OCI-LY1 (cell line): ENCODE results near the gene CD47.

Source experiments
- H2AFZ ChIP-seq: fragments of 200-600 bp; sonication (generic), shearing (Covaris generic); 2 replicates; pipeline ENCODE4 v1.6.0; 2014; ENCODE audit warnings: antibody characterized with exemption, mild to moderate bottlenecking, low read length
- H3F3A ChIP-seq: fragments of 200-600 bp; sonication (generic), shearing (Covaris generic); 2 replicates; pipeline ENCODE4 v1.6.0; 2014; ENCODE audit warnings: mild to moderate bottlenecking, antibody characterized with exemption, low read length, moderate library complexity; ENCODE audit not compliant: insufficient read depth
- H3K27ac ChIP-seq: fragments of 200-600 bp; sonication (generic); 2 replicates; pipeline ENCODE4 v1.5.1; 2014; ENCODE audit warnings: low read length, mixed run types, mild to moderate bottlenecking, low read depth; ENCODE audit not compliant: poor library complexity, severe bottlenecking
- H3K27me3 ChIP-seq: fragments of 200-600 bp; sonication (generic); 2 replicates; pipeline ENCODE4 v1.6.0; 2014; ENCODE audit warnings: antibody characterized with exemption, mild to moderate bottlenecking, low read length, moderate library complexity; ENCODE audit not compliant: insufficient read depth
- H3K36me3 ChIP-seq: fragments of 200-600 bp; sonication (generic); 2 replicates; pipeline ENCODE4 v1.6.1; 2014; ENCODE audit warnings: mild to moderate bottlenecking, antibody characterized with exemption, low read length, moderate library complexity, mixed read lengths; ENCODE audit not compliant: insufficient read depth
- H3K4me1 ChIP-seq: fragments of 200-600 bp; sonication (generic); 2 replicates; pipeline ENCODE4 v1.5.1; 2014; ENCODE audit warnings: mild to moderate bottlenecking, low read length, moderate library complexity; ENCODE audit not compliant: insufficient read depth, severe bottlenecking
- H3K4me2 ChIP-seq: fragments of 200-600 bp; sonication (generic), shearing (Covaris generic); 2 replicates; pipeline ENCODE4 v1.6.1; 2014; ENCODE audit warnings: low read length
- H3K4me3 ChIP-seq: fragments of 200-600 bp; sonication (generic); 2 replicates; pipeline ENCODE4 v1.5.1; 2014; ENCODE audit warnings: low read length, low read depth, mild to moderate bottlenecking, mixed read lengths; ENCODE audit not compliant: poor library complexity, severe bottlenecking
- H3K79me2 ChIP-seq: fragments of 200-600 bp; shearing (Covaris generic); 2 replicates; pipeline ENCODE4 v1.6.1; 2016; ENCODE audit warnings: mixed run types, low read length, mixed read lengths; ENCODE audit not compliant: insufficient read depth
- H3K9ac ChIP-seq: fragments of 200-600 bp; sonication (generic), shearing (Covaris generic); 2 replicates; pipeline ENCODE4 v1.6.1; 2014; ENCODE audit warnings: mild to moderate bottlenecking, low read length, mixed read lengths
- H3K9me2 ChIP-seq: fragments of 200-600 bp; sonication (generic), shearing (Covaris generic); 2 replicates; pipeline ENCODE4 v1.6.1; 2014; ENCODE audit warnings: low read depth, mild to moderate bottlenecking, low read length, mixed read lengths
- H3K9me3 ChIP-seq: fragments of 200-600 bp; shearing (Covaris generic); 2 replicates; pipeline ENCODE4 v1.6.1; 2014; ENCODE audit warnings: low read length, mixed read lengths
- H4K20me1 ChIP-seq: fragments of 200-600 bp; sonication (generic), shearing (Covaris generic); 2 replicates; pipeline ENCODE4 v1.6.0; 2016; ENCODE audit warnings: mild to moderate bottlenecking, low read length; ENCODE audit not compliant: insufficient read depth
- CTCF ChIP-seq: fragments of 200-600 bp; sonication (generic), shearing (Covaris generic); IDR thresholded peaks from 2 replicates; pipeline ENCODE4 v1.5.1; 2017; ENCODE audit warnings: mild to moderate bottlenecking, antibody characterized with exemption, low read length, moderate library complexity, mixed read lengths
- EZH2 ChIP-seq: fragments of 200-600 bp; sonication (generic), shearing (Covaris generic); IDR thresholded peaks from 2 replicates; pipeline ENCODE4 v1.8.0; 2017; ENCODE audit warnings: borderline replicate concordance, mixed run types, mild to moderate bottlenecking, antibody characterized with exemption, low read length, moderate library complexity, mixed read lengths

The CD47 gene

DNA sequence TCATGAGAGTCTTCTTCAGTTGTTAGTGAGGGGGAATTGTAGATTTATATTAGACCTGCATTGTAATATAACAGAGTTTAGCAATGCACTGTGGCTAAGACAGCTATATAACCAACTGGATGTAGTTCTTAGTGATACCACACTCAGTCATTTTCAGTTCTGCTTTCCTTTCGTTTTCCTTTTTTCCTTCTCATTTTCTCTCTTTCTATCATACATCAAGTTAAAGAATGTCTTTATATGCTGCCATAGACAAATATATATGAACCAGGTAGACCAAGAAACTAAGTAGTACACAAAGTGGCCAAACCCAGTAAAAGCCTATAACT, 43.7 kb upstream of the CD47 start:
- no peak for TF ChIP-seq EZH2
- no peak for TF ChIP-seq CTCF
- Histone ChIP-seq H3K9me2 (no peaks in the 10 kb centered on the region), H3K9me3 (no peaks in the 10 kb centered on the region), H3K9ac (no peak overlapping the region), H3K27ac (peak overlapping the region; percentile 52), H3K27me3 (no peaks in the 10 kb centered on the region), H3K4me1 (peaks cover 62% of the 10 kb centered on the region), H4K20me1 (no peaks in the 10 kb centered on the region), H3K4me3 (no peak overlapping the region), H2AFZ (no peak overlapping the region), H3F3A (no peaks in the 10 kb centered on the region), H3K79me2 (peaks cover 13% of the 10 kb centered on the region), H3K4me2 (peak overlapping the region; percentile 55), H3K36me3 (peaks cover 62% of the 10 kb centered on the region)

DNA sequence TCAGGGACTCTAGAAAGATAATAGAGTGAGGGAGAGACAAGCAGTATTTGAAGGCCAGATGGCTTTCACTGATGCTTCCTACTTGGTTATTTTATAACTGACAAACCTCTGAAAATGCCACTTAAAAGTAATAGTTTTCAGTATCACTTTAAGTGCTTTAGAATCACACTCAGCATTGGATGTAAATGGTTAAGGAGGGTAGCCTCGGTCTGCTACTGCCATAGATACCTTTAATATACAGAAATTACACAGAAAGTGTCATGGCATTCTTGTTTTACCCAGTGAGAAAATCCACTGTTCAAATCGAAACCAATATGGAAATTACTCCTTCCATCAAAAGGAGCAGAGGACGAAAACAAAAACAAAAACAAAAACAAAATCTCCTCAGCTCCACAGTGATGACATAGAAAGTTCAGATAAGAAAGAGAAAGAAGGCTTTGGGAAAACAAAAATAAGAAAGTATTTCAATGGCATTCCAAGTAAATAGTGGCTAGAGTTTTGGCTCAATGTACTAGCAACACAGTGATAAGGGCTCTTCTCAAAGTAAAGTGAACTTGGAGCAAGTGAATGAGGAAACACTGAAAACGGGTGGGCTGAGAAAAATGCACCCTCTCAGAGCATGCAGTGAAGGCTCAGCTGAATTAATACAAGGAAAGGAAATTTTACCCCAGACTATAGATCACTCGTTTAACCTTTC, 43.2 kb upstream of the CD47 start:
- H3K27ac ChIP-seq, result peak overlapping the region; percentile 52
- H3K9me3 ChIP-seq, result no peaks in the 10 kb centered on the region
- TF ChIP-seq CTCF, result no peak
- TF ChIP-seq EZH2, result no peak
- H3K27me3 ChIP-seq, result no peaks in the 10 kb centered on the region
- no peaks in the 10 kb centered on the region for H3K9me2 ChIP-seq
- H3K4me2 ChIP-seq, result peak overlapping the region; percentile 55
- H3F3A ChIP-seq, result no peaks in the 10 kb centered on the region
- H4K20me1 ChIP-seq, result no peaks in the 10 kb centered on the region
- H3K79me2 ChIP-seq, result peaks cover 13% of the 10 kb centered on the region
- no peak overlapping the region for H2AFZ ChIP-seq
- H3K9ac ChIP-seq, result no peak overlapping the region; the same call in 1 of the 2 replicates
- H3K4me1 ChIP-seq, result peaks cover 67% of the 10 kb centered on the region
- peaks cover 66% of the 10 kb centered on the region for H3K36me3 ChIP-seq
- no peak overlapping the region for H3K4me3 ChIP-seq

DNA sequence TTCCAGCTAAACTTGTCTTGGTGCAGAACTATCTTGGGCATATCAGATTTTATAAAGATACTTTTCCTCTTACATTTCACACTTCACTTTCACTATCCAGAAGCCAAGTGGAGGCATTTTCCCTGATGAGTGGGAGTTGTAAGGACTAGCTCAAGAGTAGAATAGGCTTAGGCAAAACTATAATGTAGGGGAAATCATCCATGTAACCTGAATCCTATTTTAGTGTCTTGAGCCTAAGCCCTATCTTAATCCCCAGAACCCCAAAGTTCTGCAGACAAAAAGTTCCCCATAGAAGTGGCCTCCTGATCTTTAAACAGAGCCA, 42.2 kb upstream of the CD47 start:
- Histone ChIP-seq H3K9me2 (no peaks in the 10 kb centered on the region), H2AFZ (no peak overlapping the region), H3K27me3 (no peaks in the 10 kb centered on the region), H3F3A (no peaks in the 10 kb centered on the region), H3K4me1 (peaks cover 77% of the 10 kb centered on the region), H3K9me3 (no peaks in the 10 kb centered on the region), H3K79me2 (peaks cover 13% of the 10 kb centered on the region), H3K4me3 (peak overlapping the region; percentile 19), H4K20me1 (no peaks in the 10 kb centered on the region), H3K9ac (peak overlapping the region; percentile 20; the same call in 1 of the 2 replicates), H3K36me3 (peaks cover 67% of the 10 kb centered on the region), H3K4me2 (peak overlapping the region; percentile 55), H3K27ac (peak overlapping the region; percentile 26)
- no peak for TF ChIP-seq CTCF
- TF ChIP-seq EZH2, result no peak
